HepG2 (cell line): ENCODE results near the gene THSD4. TPM values are rescaled to one million over a fixed set of nuclear protein-coding genes. Genes with fewer than 3 reads are reported as not detected.

Experiments
- ATAC-seq: fragments of 200-7000 bp; cut with Tn5 transposase; 3 replicates; pipeline ENCODE4 v1.9.1; 2020; ENCODE audit warnings: mild to moderate bottlenecking, moderate library complexity
- BruUV-seq: library from RNA; stranded (reverse); fragments of 400-500 nt; replicated peaks from 2 replicates; lab custom pipeline; 2021; lab: Mats Ljungman, UMichigan
- CTCF ChIA-PET: fragments of 300-600 bp; formaldehyde crosslinking; extraction: SDS; loops from one replicate; lab custom pipeline; 2021; ENCODE audit warnings: low total read pairs, inconsistent platforms, low intra/inter-chr PET ratio; lab: Yijun Ruan, JAX
- POLR2A ChIA-PET: fragments of 350-600 bp; sonication (Branson Sonifier 250); formaldehyde crosslinking; loops from one replicate; lab custom pipeline; 2020; ENCODE audit warnings: antibody characterized with exemption, inconsistent platforms; lab: Yijun Ruan, JAX
- DNase-seq: peaks from one replicate; pipeline ENCODE4 v3.0.0-alpha.2; 2015; ENCODE audit warnings: low spot score
- FAIRE-seq: peaks from 3 replicates; lab custom pipeline; 2011; peaks lifted over from hg19 to GRCh38; lab: Jason Lieb, UNC
- H2AFZ ChIP-seq: one replicate; pipeline ENCODE4 v1.6.1; 2011; ENCODE audit warnings: low read length, inconsistent platforms
- H3K27ac ChIP-seq: fragments of 300-600 bp; 3 replicates; pipeline ENCODE4 v1.8.0; 2011; ENCODE audit warnings: mixed run types, mild to moderate bottlenecking, mixed read lengths, low read length, inconsistent platforms; ENCODE audit not compliant: insufficient read depth; ENCODE audit errors: extremely low read length
- H3K27me3 ChIP-seq, 2 experiments: fragments of 200-600 bp in 1 of 2; 2 replicates in 1 of 2; 3 replicates in 1 of 2; pipeline versions ENCODE4 v1.6.0 to v1.8.0; 2011; ENCODE audit warnings: low read length in 2 of 2, mild to moderate bottlenecking in 2 of 2, moderate library complexity in 2 of 2, inconsistent platforms in 1 of 2; ENCODE audit not compliant: insufficient read depth in 2 of 2, control insufficient read depth in 1 of 2
- H3K36me3 ChIP-seq, 2 experiments: fragments of 200-600 bp in 1 of 2; replicated peaks in 1 of 2; 2 replicates in 1 of 2; 3 replicates in 1 of 2; pipeline versions ENCODE4 v1.5.1 to v1.8.0; 2011; ENCODE audit warnings: low read length in 2 of 2, inconsistent platforms in 1 of 2; ENCODE audit not compliant: insufficient read depth in 2 of 2, control insufficient read depth in 1 of 2
- H3K4me1 ChIP-seq: 2 replicates; pipeline ENCODE4 v1.5.1; 2012; ENCODE audit warnings: low read length, inconsistent platforms; ENCODE audit not compliant: insufficient read depth
- H3K4me2 ChIP-seq: 2 replicates; pipeline ENCODE4 v1.6.0; 2011; ENCODE audit warnings: low read depth, low read length, inconsistent platforms
- H3K4me3 ChIP-seq, 3 experiments: fragments of 200-600 bp in 1 of 3; sonication (generic), shearing (Covaris generic) in 1 of 3; replicated peaks in 1 of 3; 2 replicates each; pipeline ENCODE4 v1.5.1; 2011 to 2016; ENCODE audit warnings: low read length in 3 of 3, inconsistent platforms in 2 of 3, low read depth in 2 of 3, mild to moderate bottlenecking in 2 of 3, control low read depth in 1 of 3, mixed read lengths in 1 of 3; ENCODE audit not compliant: insufficient read depth in 1 of 3
- H3K79me2 ChIP-seq: one replicate; pipeline ENCODE4 v1.6.1; 2011; ENCODE audit warnings: low read length, inconsistent platforms; ENCODE audit not compliant: insufficient read depth
- H3K9ac ChIP-seq: 2 replicates; pipeline ENCODE4 v1.6.0; 2011; ENCODE audit warnings: mild to moderate bottlenecking, low read depth, low read length, inconsistent platforms; ENCODE audit not compliant: insufficient read depth
- H3K9me3 ChIP-seq: 2 replicates; pipeline ENCODE4 v1.5.1; 2012; ENCODE audit warnings: mild to moderate bottlenecking, low read length
- H4K20me1 ChIP-seq: 2 replicates; pipeline ENCODE4 v1.6.0; 2011; ENCODE audit warnings: inconsistent platforms, mild to moderate bottlenecking, low read length, moderate library complexity; ENCODE audit not compliant: insufficient read depth
- NCOR1 ChIP-seq: fragments of 200-600 bp; sonication (generic); IDR thresholded peaks from 2 replicates; pipeline ENCODE4 v1.7.0; 2017; ENCODE audit warnings: antibody characterized with exemption, low read length, borderline replicate concordance
- RFXANK ChIP-seq: IDR thresholded peaks from 2 replicates; pipeline ENCODE4 v1.6.1; 2016
- SMARCE1 ChIP-seq: fragments of 450-650 bp; IDR thresholded peaks from 2 replicates; pipeline ENCODE4 v1.6.1; 2017; ENCODE audit warnings: borderline replicate concordance
- TP53 ChIP-seq: sonication (generic); formaldehyde crosslinking; conservative IDR thresholded peaks from 2 replicates; pipeline ENCODE4 v1.4.0; 2020; ENCODE audit warnings: missing genetic modification reagents
- ZFAT ChIP-seq: sonication (generic); formaldehyde crosslinking; conservative IDR thresholded peaks from 2 replicates; pipeline ENCODE4 v1.8.1; 2023; ENCODE audit warnings: missing genetic modification reagents, inconsistent platforms
- ZIK1 ChIP-seq: sonication (generic); formaldehyde crosslinking; IDR thresholded peaks from 2 replicates; pipeline ENCODE4 v1.5.0; 2020; ENCODE audit warnings: mild to moderate bottlenecking, low read depth, missing genetic modification reagents, borderline replicate concordance
- ZNF160 ChIP-seq: sonication (generic); formaldehyde crosslinking; IDR thresholded peaks from 2 replicates; pipeline ENCODE4 v1.8.0; 2022; ENCODE audit warnings: mild to moderate bottlenecking, inconsistent platforms, missing genetic modification reagents
- ZNF235 ChIP-seq: sonication (generic); formaldehyde crosslinking; IDR thresholded peaks from 2 replicates; pipeline ENCODE4 v1.8.1; 2023; ENCODE audit warnings: mild to moderate bottlenecking, missing genetic modification reagents, borderline replicate concordance
- ZNF30 ChIP-seq: sonication (generic); formaldehyde crosslinking; IDR thresholded peaks from 2 replicates; pipeline ENCODE4 v1.5.0; 2020; ENCODE audit warnings: mild to moderate bottlenecking, missing genetic modification reagents
- ZNF543 ChIP-seq: sonication (generic); formaldehyde crosslinking; IDR thresholded peaks from 2 replicates; pipeline ENCODE4 v1.4.0; 2020; ENCODE audit warnings: mild to moderate bottlenecking, missing genetic modification reagents
- ZNF660 ChIP-seq: sonication (generic); formaldehyde crosslinking; IDR thresholded peaks from 2 replicates; pipeline ENCODE4 v1.5.1; 2020; ENCODE audit warnings: mild to moderate bottlenecking, low read depth, missing genetic modification reagents, borderline replicate concordance
- ZNF710 ChIP-seq: sonication (generic); formaldehyde crosslinking; IDR thresholded peaks from 2 replicates; pipeline ENCODE4 v1.5.0; 2020; ENCODE audit warnings: mild to moderate bottlenecking, missing genetic modification reagents, borderline replicate concordance
- ZUFSP ChIP-seq: sonication (generic); formaldehyde crosslinking; IDR thresholded peaks from 2 replicates; pipeline ENCODE4 v1.9.0; 2021; ENCODE audit warnings: missing genetic modification reagents, mild to moderate bottlenecking, borderline replicate concordance
- WGBS: methylation state at CpG from one replicate; pipeline ENCODE4 v1.1.6; 2017; ENCODE audit warnings: low lambda C conversion rate; 5-methylcytosine and 5-hydroxymethylcytosine counted together
- in situ Hi-C: cut with HindIII; loops from 2 replicates; pipeline ENCODE4 v1.10.0; 2017; ENCODE audit warnings: low pct_unique_long_range_greater_than_20kb; ENCODE audit not compliant: extremely low pct_ligation_motif_present
- intact Hi-C: fragments of 100-400 bp; cut with micrococcal nuclease; formaldehyde crosslinking; loops from one replicate; pipeline ENCODE4 v1.10.0; 2022; ENCODE audit not compliant: unreplicated experiment
- polyA plus RNA-seq, 8 experiments: library from polyadenylated mRNA; depleted of rRNA in 3 of 8; stranded (reverse) in 7 of 8; unstranded in 1 of 8; fragments of >200 nt; fragmentation: Illumina TruSeq in 4 of 8; extraction: Trizol in 4 of 8; gene quantifications; 2 replicates each; pipeline versions ENCODE4 v1.2.1 to v1.2.3, GENCODE V29; 2011 to 2016; ENCODE audit warnings: low read depth in 4 of 8, missing spikeins in 1 of 8, mixed read lengths in 1 of 8; ENCODE audit not compliant: insufficient read depth in 1 of 8
- total RNA-seq, 5 experiments: library from RNA; depleted of rRNA; stranded (reverse); fragments of >200 nt; fragmentation: Illumina TruSeq; extraction: Trizol; gene quantifications; 2 replicates each; pipeline ENCODE4 v1.2.3, GENCODE V29; 2016; ENCODE audit warnings: low read depth in 1 of 5
- TF ChIP-seq, protein P1 (sequence below): sonication (generic); formaldehyde crosslinking; IDR thresholded peaks from 2 replicates; pipeline ENCODE4 v1.4.0; 2020; ENCODE audit warnings: mild to moderate bottlenecking, missing genetic modification reagents, borderline replicate concordance
- TF ChIP-seq, protein P2 (sequence below): IDR thresholded peaks from 2 replicates; pipeline ENCODE4 v1.6.1; 2016; ENCODE audit warnings: low read depth, borderline replicate concordance

Gene THSD4
- total and polyA plus RNA-seq, 2 of the 13 experiments (the other 11 are each of a cell fraction or from before 2014, with no cell fraction given): 0.07 to 0.21 TPM

DNA sequence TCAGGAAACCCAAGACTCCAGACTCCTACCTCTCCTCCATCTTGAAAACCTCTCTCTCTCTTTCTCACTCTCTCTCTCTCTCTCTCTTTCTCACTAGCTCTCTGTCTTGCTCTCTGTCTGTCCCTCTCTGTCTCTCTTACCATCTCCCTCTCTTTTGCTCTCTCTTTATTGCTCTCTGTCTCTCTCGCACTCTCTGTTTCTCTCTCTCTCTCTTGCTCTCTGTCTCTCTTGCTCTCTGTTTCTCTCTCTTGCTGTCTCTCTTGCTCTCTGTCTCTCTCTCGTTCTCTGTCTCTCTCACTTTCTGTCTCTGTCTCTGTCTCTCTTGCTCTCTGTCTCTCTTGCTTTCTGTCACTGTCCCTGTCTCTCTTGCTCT lies 620.1 kb downstream of the THSD4 start (continued):
- TF ChIP-seq ZNF710 (CRISPR knock-in tag) (no peak), ZNF543 (CRISPR knock-in tag) (no peak), ZNF160 (CRISPR knock-in tag) (no peak)
- TF ChIP-seq, protein P1, sequence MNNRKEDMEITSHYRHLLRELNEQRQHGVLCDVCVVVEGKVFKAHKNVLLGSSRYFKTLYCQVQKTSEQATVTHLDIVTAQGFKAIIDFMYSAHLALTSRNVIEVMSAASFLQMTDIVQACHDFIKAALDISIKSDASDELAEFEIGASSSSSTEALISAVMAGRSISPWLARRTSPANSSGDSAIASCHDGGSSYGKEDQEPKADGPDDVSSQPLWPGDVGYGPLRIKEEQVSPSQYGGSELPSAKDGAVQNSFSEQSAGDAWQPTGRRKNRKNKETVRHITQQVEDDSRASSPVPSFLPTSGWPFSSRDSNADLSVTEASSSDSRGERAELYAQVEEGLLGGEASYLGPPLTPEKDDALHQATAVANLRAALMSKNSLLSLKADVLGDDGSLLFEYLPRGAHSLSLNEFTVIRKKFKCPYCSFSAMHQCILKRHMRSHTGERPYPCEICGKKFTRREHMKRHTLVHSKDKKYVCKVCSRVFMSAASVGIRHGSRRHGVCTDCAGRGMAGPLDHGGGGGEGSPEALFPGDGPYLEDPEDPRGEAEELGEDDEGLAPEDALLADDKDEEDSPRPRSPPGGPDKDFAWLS (CRISPR knock-in tag): no peak
- TF ChIP-seq, all 625 proteins: peak for 0

DNA sequence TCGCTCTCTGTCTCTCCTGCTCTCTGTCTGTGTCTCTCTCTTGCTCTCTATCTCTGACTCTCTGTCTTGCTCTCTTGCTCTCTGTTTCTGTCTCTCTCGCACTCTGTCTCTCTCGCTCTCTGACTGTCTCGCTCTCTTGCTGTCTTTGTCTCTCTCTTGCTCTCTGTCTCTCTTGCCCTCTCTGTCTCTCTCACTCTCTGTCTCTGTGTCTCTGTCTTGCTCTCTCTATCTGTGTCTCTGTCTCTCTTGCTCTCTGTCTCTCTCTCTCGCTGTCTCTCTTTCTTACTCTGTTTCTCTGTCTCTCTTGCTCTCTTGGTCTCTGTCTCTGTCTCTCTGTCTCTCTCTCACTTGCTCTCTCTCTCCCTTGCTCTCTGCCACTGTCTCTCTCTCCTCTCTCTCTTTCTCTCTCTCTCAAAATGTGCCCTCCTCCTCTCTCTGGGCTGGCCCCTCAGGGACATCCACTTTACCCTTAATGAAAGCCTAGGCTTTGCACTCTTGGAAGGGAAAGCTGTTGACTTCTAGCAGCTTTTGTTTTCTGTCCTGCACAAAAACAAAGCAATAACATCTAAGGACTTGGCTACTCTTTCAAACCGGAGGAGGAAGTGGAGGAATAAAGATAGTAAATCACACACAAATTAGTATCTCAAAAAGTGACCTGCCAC lies 621.1 kb downstream of the THSD4 start:
- ATAC-seq: no peak
- Histone ChIP-seq H3K27me3 (peaks cover 2 to 25% of the 10 kb centered on the region in 2 experiments; a peak in 3 of 5 replicates), H3K36me3 (no peaks in the 10 kb centered on the region), H2AFZ (no peak overlapping the region), H3K4me2 (no peak overlapping the region), H3K4me1 (peaks cover 42% of the 10 kb centered on the region), H3K27ac (no peak overlapping the region)
- intact Hi-C loops: no loop called here
- CTCF ChIA-PET: no interaction called here
- no TSS peak for BruUV-seq
- no peak for TF ChIP-seq ZFAT (CRISPR knock-in tag)
- no peak for TF ChIP-seq ZNF30 (CRISPR knock-in tag)
- no peak for TF ChIP-seq SMARCE1
- TF ChIP-seq RFXANK (CRISPR knock-in tag): no peak
- no peak for TF ChIP-seq NCOR1
- no peak for TF ChIP-seq ZNF660
- no peak for TF ChIP-seq TP53 (CRISPR knock-in tag)
- no peak for TF ChIP-seq ZIK1 (CRISPR knock-in tag)
- TF ChIP-seq, protein P2, sequence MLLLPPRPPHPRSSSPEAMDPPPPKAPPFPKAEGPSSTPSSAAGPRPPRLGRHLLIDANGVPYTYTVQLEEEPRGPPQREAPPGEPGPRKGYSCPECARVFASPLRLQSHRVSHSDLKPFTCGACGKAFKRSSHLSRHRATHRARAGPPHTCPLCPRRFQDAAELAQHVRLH (CRISPR knock-in tag): no peak
- no peak for TF ChIP-seq ZUFSP (CRISPR knock-in tag)
- no peak for TF ChIP-seq ZNF235
- TF ChIP-seq, all 625 proteins: peak for 0
- in situ Hi-C loops: loop anchor here (5.0 to 10.0 kb wide), 2 partner anchors 162 to 289 kb away; no protein-coding TSS in a partner anchor
- no peaks in the 10 kb centered on the region for H3K79me2 ChIP-seq
- 61% methylated on average over 6 of the region's 6 CpGs for WGBS
- no peaks in the 10 kb centered on the region for H4K20me1 ChIP-seq
- H3K9me3 ChIP-seq: no peaks in the 10 kb centered on the region
- no peak overlapping the region for H3K4me3 ChIP-seq
- DNase-seq (no peak), FAIRE-seq (no peak)
- POLR2A ChIA-PET: no interaction called here
- no peak overlapping the region for H3K9ac ChIP-seq
